ENCODE results near the gene PLIN3. TPM values are rescaled to one million over a fixed set of nuclear protein-coding genes. Genes with fewer than 3 reads are reported as not detected.
"Not testable (repeated sequence)": the region's sequence is repeated elsewhere in the genome, so short reads cannot be mapped to it uniquely, and the experiment has no call there.

The PLIN3 gene
- total and polyA plus RNA-seq, 9 donors = 26.8 to 52.9 (median 44.6) TPM

DNA sequence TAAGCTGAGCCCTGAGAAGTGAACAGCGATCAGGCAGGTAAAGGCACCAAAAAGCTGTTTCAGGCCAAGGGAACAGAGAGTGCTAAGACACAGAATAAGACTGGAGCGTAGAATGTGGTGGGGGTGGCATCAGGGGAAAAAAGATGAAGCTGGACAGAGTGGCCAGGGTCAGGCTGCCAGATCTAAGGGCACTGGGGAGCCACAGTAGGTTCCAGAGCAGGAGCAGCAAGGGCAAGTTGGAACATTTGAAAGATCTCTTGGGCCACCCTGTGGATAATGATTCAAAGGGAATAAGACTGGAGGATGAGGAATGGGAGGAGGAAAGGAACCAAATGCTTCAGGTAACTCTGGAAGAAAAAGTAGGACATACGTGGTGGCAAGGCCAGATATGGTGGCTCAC is 6.5 kb upstream of the PLIN3 start:
- Histone ChIP-seq H3K27ac (ENCODE audit: low read length) (no peak overlapping the region), H3K4me3 (ENCODE audit: low read length) (no peak overlapping the region), H3K36me3 (ENCODE audit: control insufficient read depth, insufficient read depth, low read length) (no peaks in the 10 kb centered on the region), H3K9me3 (replicated peaks; ENCODE audit: control insufficient read depth, low read depth, low read length) (no peaks in the 10 kb centered on the region), H3K27me3 (ENCODE audit: control insufficient read depth, insufficient read depth, low read length) (no peaks in the 10 kb centered on the region), H3K4me1 (ENCODE audit: control insufficient read depth, insufficient read depth, low read length) (peaks cover 20% of the 10 kb centered on the region)
- no peak for DNase-seq
- WGBS (ENCODE audit: insufficient coverage) = 84% methylated on average over 3 of the region's 3 CpGs

DNA sequence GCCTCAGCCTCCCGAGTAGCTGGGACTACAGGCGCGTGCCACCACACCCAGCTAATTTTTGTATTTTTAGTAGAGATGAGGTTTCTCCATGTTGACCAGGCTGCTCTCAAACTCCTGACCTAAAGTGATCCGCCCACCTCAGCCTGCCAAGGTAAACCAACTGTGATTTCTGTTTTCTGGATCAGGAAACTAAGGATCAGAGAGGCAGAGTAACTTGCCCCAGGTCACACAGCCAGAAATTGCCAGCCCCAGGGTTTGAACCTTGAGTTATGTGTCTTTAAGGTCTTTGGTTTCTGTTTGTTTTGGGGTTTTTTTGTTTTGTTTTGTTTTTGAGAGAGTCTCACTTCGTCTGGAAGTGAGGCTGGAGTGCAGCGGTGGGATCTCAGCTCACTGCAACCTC is 4.2 kb upstream of the PLIN3 start:
- Histone ChIP-seq H3K9me3 (replicated peaks; ENCODE audit: control insufficient read depth, low read depth, low read length) (no peaks in the 10 kb centered on the region), H3K4me3 (ENCODE audit: low read length) (no peak overlapping the region), H3K4me1 (ENCODE audit: control insufficient read depth, insufficient read depth, low read length) (peaks cover 7% of the 10 kb centered on the region), H3K27ac (ENCODE audit: low read length) (no peak overlapping the region), H3K27me3 (ENCODE audit: control insufficient read depth, insufficient read depth, low read length) (no peaks in the 10 kb centered on the region), H3K36me3 (ENCODE audit: control insufficient read depth, insufficient read depth, low read length) (no peaks in the 10 kb centered on the region)
- WGBS (ENCODE audit: insufficient coverage) = 31% methylated on average over 2 of the region's 6 CpGs
- no peak for DNase-seq

DNA sequence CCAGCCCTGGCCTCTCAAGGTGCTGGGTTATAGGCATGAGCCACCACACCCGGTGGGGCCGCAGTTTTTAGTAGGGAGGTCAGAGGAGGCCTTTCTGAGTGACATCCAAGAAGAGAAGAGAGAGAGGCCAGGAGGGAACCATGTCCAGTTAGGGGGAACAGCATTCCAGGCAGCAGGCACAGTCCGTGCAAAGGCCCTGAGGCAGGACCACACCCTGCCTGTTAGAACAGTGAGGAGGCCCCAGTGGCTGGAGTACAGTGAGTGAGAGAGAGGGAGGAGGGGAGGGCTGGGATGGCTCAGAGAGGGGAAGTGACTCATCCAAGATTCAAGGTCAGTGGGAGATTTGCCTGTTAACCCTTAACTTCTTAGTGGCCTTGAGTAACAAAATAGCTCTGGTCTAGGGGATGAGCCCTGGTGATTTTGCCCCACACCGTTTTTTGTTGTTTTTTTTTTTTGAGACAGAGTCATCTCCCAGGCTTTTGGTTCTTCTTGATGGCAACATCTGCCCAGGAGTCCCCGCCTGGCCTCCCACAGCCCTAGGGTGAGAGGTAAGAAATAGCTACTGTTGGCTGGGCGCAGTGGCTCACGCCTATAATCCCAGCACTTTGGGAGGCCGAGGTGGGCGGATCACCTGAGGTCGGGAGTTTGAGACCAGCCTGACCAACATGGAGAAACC is 2.7 kb upstream of the PLIN3 start:
- 74% methylated on average over 8 of the region's 10 CpGs for WGBS (ENCODE audit: insufficient coverage)
- DNase-seq = peak; percentile 41
- no peak overlapping the region for H3K27ac ChIP-seq (ENCODE audit: low read length)
- no peak overlapping the region for H3K4me3 ChIP-seq (ENCODE audit: low read length)
- H3K9me3 ChIP-seq (replicated peaks; ENCODE audit: control insufficient read depth, low read depth, low read length) = no peaks in the 10 kb centered on the region
- no peaks in the 10 kb centered on the region for H3K27me3 ChIP-seq (ENCODE audit: control insufficient read depth, insufficient read depth, low read length)
- peaks cover 13% of the 10 kb centered on the region for H3K4me1 ChIP-seq (ENCODE audit: control insufficient read depth, insufficient read depth, low read length)
- no peaks in the 10 kb centered on the region for H3K36me3 ChIP-seq (ENCODE audit: control insufficient read depth, insufficient read depth, low read length)

DNA sequence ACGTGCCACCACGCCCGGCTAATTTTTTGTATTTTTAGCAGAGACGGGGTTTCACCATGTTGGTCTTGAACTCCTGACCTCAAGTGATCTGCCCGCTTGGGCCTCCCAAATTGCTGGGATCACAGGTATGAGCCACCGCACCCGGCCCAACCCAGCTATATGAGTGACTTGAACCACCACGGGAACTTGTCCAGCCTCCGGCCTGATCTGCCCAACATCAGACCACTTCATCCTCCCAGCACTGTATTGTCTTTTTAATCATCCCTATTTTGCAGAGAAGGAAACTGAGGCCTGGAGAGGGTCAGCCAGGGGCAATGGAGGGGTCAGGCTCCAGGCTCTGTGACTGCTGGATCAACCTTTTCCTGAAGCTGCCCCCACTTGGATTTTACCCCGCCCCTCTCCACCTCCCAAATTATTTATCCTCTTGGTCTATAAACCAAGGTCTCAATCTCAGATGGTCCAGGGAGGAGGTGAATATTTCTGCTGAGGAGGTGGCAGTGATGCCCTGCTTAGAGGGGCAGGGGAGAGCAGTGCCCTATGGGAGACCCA is 893 bp upstream of the PLIN3 start:
- Histone ChIP-seq H3K36me3 (ENCODE audit: control insufficient read depth, insufficient read depth, low read length) (peaks cover 4% of the 10 kb centered on the region), H3K4me1 (ENCODE audit: control insufficient read depth, insufficient read depth, low read length) (peaks cover 13% of the 10 kb centered on the region)
- peak; percentile 20 for DNase-seq

DNA sequence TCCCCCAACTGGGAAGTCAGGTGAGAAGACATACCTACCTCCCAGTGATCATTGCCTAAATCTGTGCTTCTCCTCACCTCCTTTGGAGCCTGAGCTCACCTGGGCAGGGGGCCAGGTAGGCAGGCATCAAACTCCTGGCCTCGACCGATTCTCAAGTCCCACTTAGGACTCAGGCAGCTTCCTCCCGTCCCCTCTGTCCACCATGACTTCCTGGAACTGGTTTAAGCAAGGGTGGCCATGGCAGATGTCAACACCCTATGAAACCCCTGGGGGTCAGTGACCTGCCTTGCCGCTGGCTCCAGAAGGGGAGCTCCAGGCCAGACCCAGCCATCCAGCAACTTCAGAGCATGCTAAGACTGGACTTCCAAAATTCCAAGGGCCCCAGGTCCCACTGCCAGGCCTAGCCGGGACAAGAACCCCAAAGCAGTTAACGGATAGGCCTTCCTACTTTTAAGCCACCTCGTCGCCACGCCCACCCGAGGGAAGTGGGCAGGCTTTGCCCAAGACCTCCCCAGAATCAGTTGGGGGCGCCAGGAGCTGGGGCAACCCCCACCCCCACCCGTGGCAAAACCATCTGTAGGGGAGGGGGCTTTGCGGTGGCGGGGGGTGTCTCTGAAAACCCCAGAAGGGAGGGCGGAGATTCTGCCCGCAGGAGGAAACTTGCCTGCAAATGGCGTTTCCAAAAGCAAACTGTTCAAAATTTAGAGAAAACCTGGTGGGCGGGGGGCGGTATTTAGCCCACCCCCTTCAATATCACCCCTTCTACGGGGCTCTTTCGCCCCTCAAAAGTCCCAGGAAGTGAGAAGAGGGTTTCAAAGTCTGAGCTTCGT is 657 bp downstream of the PLIN3 start:
- Histone ChIP-seq H3K4me1 (ENCODE audit: control insufficient read depth, insufficient read depth, low read length) (peaks cover 13% of the 10 kb centered on the region), H3K9me3 (replicated peaks; ENCODE audit: control insufficient read depth, low read depth, low read length) (no peaks in the 10 kb centered on the region), H3K36me3 (ENCODE audit: control insufficient read depth, insufficient read depth, low read length) (peaks cover 9% of the 10 kb centered on the region), H3K4me3 (ENCODE audit: low read length) (peak overlapping the region; percentile 97), H3K27me3 (ENCODE audit: control insufficient read depth, insufficient read depth, low read length) (no peaks in the 10 kb centered on the region), H3K27ac (ENCODE audit: low read length) (peak overlapping the region; percentile 87)
- 0% methylated on average over 4 of the region's 22 CpGs for WGBS (ENCODE audit: insufficient coverage)
- DNase-seq = peak; percentile 76

More for the DNA sequence above, 893 bp upstream of the PLIN3 start:
- Histone ChIP-seq H3K9me3 (replicated peaks; ENCODE audit: control insufficient read depth, low read depth, low read length) (no peaks in the 10 kb centered on the region), H3K27ac (ENCODE audit: low read length) (no peak overlapping the region), H3K27me3 (ENCODE audit: control insufficient read depth, insufficient read depth, low read length) (no peaks in the 10 kb centered on the region), H3K4me3 (ENCODE audit: low read length) (no peak overlapping the region)
- WGBS (ENCODE audit: insufficient coverage) = 74% methylated on average over 4 of the region's 10 CpGs

DNA sequence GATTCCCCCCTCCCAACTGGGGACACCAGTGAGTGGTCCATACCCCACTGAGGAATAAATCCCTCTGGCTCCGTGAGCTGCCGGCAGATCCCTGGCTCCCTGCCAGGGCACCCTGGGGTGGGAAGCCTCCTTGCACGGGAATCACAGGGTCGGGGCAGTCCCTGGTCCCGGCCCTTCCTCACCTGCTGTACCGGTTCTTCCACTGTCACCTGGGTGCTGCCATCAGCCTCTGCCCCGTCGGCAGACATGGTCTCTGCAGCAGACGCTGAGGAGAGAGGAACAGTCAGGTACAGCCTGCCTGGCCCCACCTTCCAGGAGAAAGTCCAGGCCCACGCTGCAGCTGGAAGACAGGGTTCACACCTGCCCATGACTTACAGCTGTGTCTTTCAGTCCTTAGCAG is 6.3 kb downstream of the PLIN3 start:
- no peak for DNase-seq
- no peaks in the 10 kb centered on the region for H3K27me3 ChIP-seq (ENCODE audit: control insufficient read depth, insufficient read depth, low read length)
- H3K36me3 ChIP-seq (ENCODE audit: control insufficient read depth, insufficient read depth, low read length) = peaks cover 42% of the 10 kb centered on the region
- peaks cover under 1% of the 10 kb centered on the region for H3K4me1 ChIP-seq (ENCODE audit: control insufficient read depth, insufficient read depth, low read length)
- WGBS (ENCODE audit: insufficient coverage) = 68% methylated on average over 10 of the region's 10 CpGs
- no peak overlapping the region for H3K4me3 ChIP-seq (ENCODE audit: low read length)
- no peak overlapping the region for H3K27ac ChIP-seq (ENCODE audit: low read length)
- H3K9me3 ChIP-seq (replicated peaks; ENCODE audit: control insufficient read depth, low read depth, low read length) = no peaks in the 10 kb centered on the region

DNA sequence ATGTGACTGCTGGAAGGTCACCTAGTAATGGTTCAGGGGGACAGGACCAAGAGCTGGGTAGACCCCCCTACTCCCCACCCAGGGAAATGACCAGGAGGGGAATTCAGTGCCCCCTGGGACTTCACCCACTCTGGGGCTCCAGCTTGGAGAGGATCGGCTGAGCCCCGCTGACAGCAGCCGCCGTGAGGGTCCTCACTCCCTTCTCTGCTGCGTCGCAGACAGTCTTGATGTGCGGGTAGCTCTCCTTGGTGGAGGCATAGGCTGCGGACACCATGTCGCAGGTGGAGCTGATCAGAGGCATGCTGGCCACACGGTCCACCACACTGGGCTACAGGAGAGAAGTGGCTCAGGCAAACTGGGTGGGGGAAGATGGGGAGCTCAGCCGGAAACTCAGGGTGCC is 7.8 kb downstream of the PLIN3 start:
- WGBS (ENCODE audit: insufficient coverage) = 87% methylated on average over 8 of the region's 11 CpGs
- H3K4me1 ChIP-seq (ENCODE audit: control insufficient read depth, insufficient read depth, low read length) = no peaks in the 10 kb centered on the region
- H3K36me3 ChIP-seq (ENCODE audit: control insufficient read depth, insufficient read depth, low read length) = peaks cover 53% of the 10 kb centered on the region

DNA sequence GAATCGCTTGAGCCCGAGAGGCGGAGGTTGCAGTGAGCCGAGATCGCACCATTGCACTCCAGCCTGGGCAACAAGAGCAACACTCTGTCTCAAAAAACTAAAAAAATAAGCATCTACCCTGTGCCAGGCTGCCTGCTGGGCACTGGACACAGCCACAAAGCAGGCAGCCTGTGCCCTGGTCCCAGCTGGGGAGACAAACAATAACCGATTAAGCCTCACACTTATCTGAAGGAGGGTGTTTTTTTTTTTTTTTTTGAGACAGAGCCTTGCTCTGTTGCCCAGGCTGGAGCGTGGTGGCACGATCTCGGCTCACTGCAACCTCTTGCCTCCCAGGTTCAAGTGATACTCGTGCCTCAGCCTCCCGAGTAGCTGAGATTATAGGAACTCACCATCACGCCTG is 11.0 kb downstream of the PLIN3 start:
- H3K27ac ChIP-seq (ENCODE audit: low read length); DNase-seq; H3K4me1 ChIP-seq (ENCODE audit: control insufficient read depth, insufficient read depth, low read length); H3K27me3 ChIP-seq (ENCODE audit: control insufficient read depth, insufficient read depth, low read length); H3K4me3 ChIP-seq (ENCODE audit: low read length); H3K9me3 ChIP-seq (replicated peaks; ENCODE audit: control insufficient read depth, low read depth, low read length): not testable (repeated sequence)
- 100% methylated on average over 2 of the region's 12 CpGs for WGBS (ENCODE audit: insufficient coverage)
- H3K36me3 ChIP-seq (ENCODE audit: control insufficient read depth, insufficient read depth, low read length) = peaks cover 62% of the 10 kb centered on the region

More for the DNA sequence above, 7.8 kb downstream of the PLIN3 start:
- no peak overlapping the region for H3K4me3 ChIP-seq (ENCODE audit: low read length)
- no peaks in the 10 kb centered on the region for H3K27me3 ChIP-seq (ENCODE audit: control insufficient read depth, insufficient read depth, low read length)
- H3K9me3 ChIP-seq (replicated peaks; ENCODE audit: control insufficient read depth, low read depth, low read length) = no peaks in the 10 kb centered on the region
- no peak overlapping the region for H3K27ac ChIP-seq (ENCODE audit: low read length)
- DNase-seq = no peak

DNA sequence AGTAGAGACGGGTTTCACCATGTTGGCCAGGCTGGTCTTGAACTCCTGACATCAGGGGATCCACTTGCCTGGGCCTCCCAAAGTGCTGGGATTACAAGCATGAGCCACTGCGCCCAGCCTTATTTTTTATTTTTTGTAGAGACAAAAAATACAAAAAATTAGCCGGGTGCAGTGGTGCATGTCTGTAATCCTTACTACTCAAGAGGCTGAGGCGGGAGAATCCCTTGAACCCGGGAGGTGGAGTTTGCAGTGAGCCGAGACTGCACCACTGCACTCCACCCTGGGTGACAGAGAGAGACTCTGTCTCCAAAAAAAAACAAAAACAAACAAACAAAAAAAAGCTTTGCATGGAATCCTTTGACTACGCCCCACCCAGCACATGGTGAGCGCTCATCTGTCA is 14.0 kb downstream of the PLIN3 start:
- not testable (repeated sequence) for H3K4me3 ChIP-seq (ENCODE audit: low read length); DNase-seq; H3K27ac ChIP-seq (ENCODE audit: low read length); H3K27me3 ChIP-seq (ENCODE audit: control insufficient read depth, insufficient read depth, low read length); H3K4me1 ChIP-seq (ENCODE audit: control insufficient read depth, insufficient read depth, low read length); H3K9me3 ChIP-seq (replicated peaks; ENCODE audit: control insufficient read depth, low read depth, low read length)
- peaks cover 64% of the 10 kb centered on the region for H3K36me3 ChIP-seq (ENCODE audit: control insufficient read depth, insufficient read depth, low read length)
- WGBS (ENCODE audit: insufficient coverage) = 100% methylated on average over 2 of the region's 8 CpGs

DNA sequence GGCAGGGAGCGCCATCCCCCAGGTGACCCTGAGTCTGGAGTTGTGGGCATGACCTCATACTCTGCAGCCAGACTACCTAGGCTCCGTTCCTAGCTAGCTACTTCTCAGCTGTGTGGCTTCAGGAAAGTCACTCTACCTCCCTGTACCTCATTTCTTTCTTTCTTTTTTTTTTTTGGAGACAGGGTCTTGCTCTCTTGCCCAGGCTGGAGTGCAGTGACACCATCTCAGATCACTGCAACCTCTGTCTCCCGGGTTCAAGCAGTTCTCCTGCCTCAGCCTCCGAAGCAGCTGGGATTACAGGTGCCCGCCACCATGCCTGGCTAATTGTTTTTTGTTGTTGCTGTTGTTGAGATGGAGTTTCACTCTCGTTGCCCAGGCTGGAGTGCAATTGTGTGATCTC is 15.0 kb downstream of the PLIN3 start:
- Histone ChIP-seq H3K4me1 (ENCODE audit: control insufficient read depth, insufficient read depth, low read length) (no peaks in the 10 kb centered on the region), H3K9me3 (replicated peaks; ENCODE audit: control insufficient read depth, low read depth, low read length) (no peaks in the 10 kb centered on the region), H3K27me3 (ENCODE audit: control insufficient read depth, insufficient read depth, low read length) (no peaks in the 10 kb centered on the region), H3K27ac (ENCODE audit: low read length) (no peak overlapping the region), H3K4me3 (ENCODE audit: low read length) (no peak overlapping the region), H3K36me3 (ENCODE audit: control insufficient read depth, insufficient read depth, low read length) (peaks cover 70% of the 10 kb centered on the region)
- 88% methylated on average over 3 of the region's 6 CpGs for WGBS (ENCODE audit: insufficient coverage)
- no peak for DNase-seq

All from muscle of leg (tissue), 11 donors.